ENCODE results near the gene AUTS2.

Gene AUTS2

GRCh38 chr7:70759674-70760073, 1161.4 kb downstream of the AUTS2 start:
- no peak for DNase-seq

- no peak for DNase-seq
Observed at GRCh38 chr7:70761711-70762328, 1163.5 kb downstream of the AUTS2 start.

- no peak for DNase-seq
Observed at GRCh38 chr7:70762696-70763095, 1164.4 kb downstream of the AUTS2 start.

GRCh38 chr7:70763961-70764691, 1165.9 kb downstream of the AUTS2 start:
- DNase-seq: no peak

- no peak for DNase-seq
Observed at GRCh38 chr7:70764701-70765208, 1166.5 kb downstream of the AUTS2 start.

- DNase-seq: no peak
Observed at GRCh38 chr7:70765651-70766050, 1167.4 kb downstream of the AUTS2 start.

GRCh38 chr7:70766109-70766508, 1167.8 kb downstream of the AUTS2 start:
- no peak for DNase-seq

GRCh38 chr7:70766694-70767093, 1168.4 kb downstream of the AUTS2 start:
- no peak for DNase-seq

GRCh38 chr7:70770154-70770553, 1171.9 kb downstream of the AUTS2 start:
- DNase-seq: no peak

GRCh38 chr7:70771451-70771850, 1173.2 kb downstream of the AUTS2 start:
- DNase-seq: no peak

GRCh38 chr7:70772891-70773290, 1174.6 kb downstream of the AUTS2 start:
- DNase-seq: no peak

- no peak for DNase-seq
Observed at GRCh38 chr7:70773406-70773805, 1175.1 kb downstream of the AUTS2 start.

GRCh38 chr7:70774950-70775527, 1176.8 kb downstream of the AUTS2 start:
- DNase-seq: no peak

GRCh38 chr7:70775570-70776156, 1177.4 kb downstream of the AUTS2 start:
- DNase-seq: no peak

GRCh38 chr7:70776627-70777101, 1178.4 kb downstream of the AUTS2 start:
- DNase-seq: no peak

GRCh38 chr7:70777251-70777650, 1179.0 kb downstream of the AUTS2 start:
- DNase-seq: no peak

GRCh38 chr7:70778585-70778984, 1180.3 kb downstream of the AUTS2 start:
- DNase-seq: no peak

- DNase-seq: no peak
Observed at GRCh38 chr7:70779321-70779720, 1181.0 kb downstream of the AUTS2 start.

- no peak for DNase-seq
Observed at GRCh38 chr7:70781922-70782311, 1183.6 kb downstream of the AUTS2 start.

GRCh38 chr7:70782796-70783195, 1184.5 kb downstream of the AUTS2 start:
- no peak for DNase-seq

GRCh38 chr7:70785427-70785826, 1187.2 kb downstream of the AUTS2 start:
- no peak for DNase-seq

GRCh38 chr7:70786076-70786475, 1187.8 kb downstream of the AUTS2 start:
- DNase-seq: no peak

GRCh38 chr7:70787286-70787685, 1189.0 kb downstream of the AUTS2 start:
- DNase-seq: no peak

GRCh38 chr7:70787771-70788170, 1189.5 kb downstream of the AUTS2 start:
- no peak for DNase-seq
